Endodermal cell (in vitro differentiated cells): ENCODE results near the gene HMGXB3. TPM values are rescaled to one million over a fixed set of nuclear protein-coding genes. Genes with fewer than 3 reads are reported as not detected.

ENCODE experiments used
- DNase-seq: peaks from one replicate; pipeline ENCODE4 v3.0.0-alpha.2; 2017
- H3K27ac ChIP-seq: 2 replicates; pipeline ENCODE4 v1.5.1; 2013; ENCODE audit warnings: mild to moderate bottlenecking, low read depth, low read length, moderate library complexity
- H3K27me3 ChIP-seq: 2 replicates; pipeline ENCODE4 v1.6.1; 2013; ENCODE audit warnings: mild to moderate bottlenecking, low read length, moderate library complexity; ENCODE audit not compliant: insufficient read depth, control insufficient read depth, poor library complexity, severe bottlenecking
- H3K36me3 ChIP-seq: 2 replicates; pipeline ENCODE4 v1.7.0; 2013; ENCODE audit warnings: mild to moderate bottlenecking, low read length, moderate library complexity; ENCODE audit not compliant: control insufficient read depth, insufficient read depth
- H3K4me1 ChIP-seq: one replicate; pipeline ENCODE4 v1.7.0; 2013; ENCODE audit warnings: low read length; ENCODE audit not compliant: control insufficient read depth, insufficient read depth
- H3K4me3 ChIP-seq: 2 replicates; pipeline ENCODE4 v1.5.1; 2013; ENCODE audit warnings: mild to moderate bottlenecking, low read length, moderate library complexity
- H3K9ac ChIP-seq: 2 replicates; pipeline ENCODE4 v1.6.1; 2013; ENCODE audit warnings: mild to moderate bottlenecking, low read length, moderate library complexity; ENCODE audit not compliant: poor library complexity, severe bottlenecking; ENCODE audit errors: extremely low read depth
- H3K9me3 ChIP-seq: 2 replicates; pipeline ENCODE4 v1.6.1; 2013; ENCODE audit warnings: mild to moderate bottlenecking, low read length, moderate library complexity; ENCODE audit not compliant: control insufficient read depth
- H3K27ac Mint-ChIP-seq: 2 replicates; pipeline ENCODE4 v1.8.0; 2020; ENCODE audit warnings: mixed read lengths
- H3K27me3 Mint-ChIP-seq: 2 replicates; pipeline ENCODE4 v1.8.0; 2021; ENCODE audit warnings: mild to moderate bottlenecking, mixed read lengths; ENCODE audit not compliant: insufficient read depth
- H3K36me3 Mint-ChIP-seq: 2 replicates; pipeline ENCODE4 v1.8.0; 2020; ENCODE audit warnings: low read depth, mixed read lengths
- H3K4me1 Mint-ChIP-seq: 2 replicates; pipeline ENCODE4 v1.8.0; 2020; ENCODE audit warnings: mixed read lengths
- H3K4me3 Mint-ChIP-seq: 2 replicates; pipeline ENCODE4 v1.8.0; 2020; ENCODE audit warnings: mild to moderate bottlenecking, moderate library complexity, mixed read lengths
- H3K9me3 Mint-ChIP-seq: 2 replicates; pipeline ENCODE4 v1.8.0; 2020; ENCODE audit warnings: mild to moderate bottlenecking, mixed read lengths
- CTCF ChIP-seq: fragments of 200-600 bp; sonication (generic); conservative IDR thresholded peaks from 2 replicates; pipeline ENCODE4 v1.5.0; 2021; ENCODE audit warnings: antibody characterized with exemption, mild to moderate bottlenecking
- WGBS, 2 experiments: methylation state at CpG; one replicate each; pipeline versions ENCODE4 v1.1.5 to v1.1.7; 2013; ENCODE audit warnings: missing lambda C conversion rate in 2 of 2, mixed read lengths in 1 of 2; ENCODE audit not compliant: insufficient coverage in 1 of 2, insufficient read length in 1 of 2; 5-methylcytosine and 5-hydroxymethylcytosine counted together
- total RNA-seq, 2 donors: library from RNA; stranded (reverse); fragmentation: NEBNext Ultra II Directional in 1 of 2; extraction: Animal tissue kit (Norgen Biotek cat#: 25700) in 1 of 2; gene quantifications; 2 replicates in 1 of 2; 3 replicates in 1 of 2; pipeline ENCODE4 v1.2.1, GENCODE V29; 2021

The HMGXB3 gene
- total RNA-seq, 2 donors from 2014 or later: 41.0 to 43.5 TPM

- 88 to 91% methylated on average over 6 to 7 of the region's 7 CpGs for WGBS, 2 experiments
- no peak for TF ChIP-seq CTCF
- H3K36me3 Mint-ChIP-seq: no peaks in the 10 kb centered on the region
- Histone ChIP-seq H3K27me3 (peaks cover 11% of the 10 kb centered on the region), H3K9me3 (no peaks in the 10 kb centered on the region), H3K4me1 (peaks cover 19% of the 10 kb centered on the region), H3K27ac (no peak overlapping the region), H3K36me3 (no peaks in the 10 kb centered on the region), H3K9ac (no peak overlapping the region), H3K4me3 (no peak overlapping the region)
- H3K4me3 Mint-ChIP-seq: no peak overlapping the region
- H3K27me3 Mint-ChIP-seq: peaks cover 16% of the 10 kb centered on the region
- no peak for DNase-seq
- no peak overlapping the region for H3K27ac Mint-ChIP-seq
- peaks cover 19% of the 10 kb centered on the region for H3K4me1 Mint-ChIP-seq
- no peaks in the 10 kb centered on the region for H3K9me3 Mint-ChIP-seq
Measured at GRCh38 chr5:150085191-150085912, 84.8 kb downstream of the HMGXB3 start.

GRCh38 chr5:150085950-150086715, 85.6 kb downstream of the HMGXB3 start, which contains the start of gene CSF1R:
CSF1R (minus strand) TSS chr5:150086554; CDS start chr5:150086427, 127 bp downstream.
- peak; percentile 36 for DNase-seq
- no peak within 1 kb of the TSS for H3K9ac ChIP-seq
- H3K27ac ChIP-seq: no peak within 1 kb of the TSS
- TF ChIP-seq CTCF: no peak
- no peaks in the 10 kb centered on the region for H3K36me3 ChIP-seq
- no peaks in the 10 kb centered on the region for H3K9me3 ChIP-seq
- Mint-ChIP-seq H3K4me1 (peaks cover 19% of the 10 kb centered on the region), H3K36me3 (no peaks in the 10 kb centered on the region), H3K9me3 (no peaks in the 10 kb centered on the region), H3K4me3 (no peak within 1 kb of the TSS), H3K27ac (peak within 1 kb of the TSS; percentile 66), H3K27me3 (peaks cover 19% of the 10 kb centered on the region)
- H3K27me3 ChIP-seq: peaks cover 16% of the 10 kb centered on the region
- no peak within 1 kb of the TSS for H3K4me3 ChIP-seq
- H3K4me1 ChIP-seq: peaks cover 19% of the 10 kb centered on the region
- 89 to 95% methylated on average over 6 to 9 of the region's 9 CpGs for WGBS, 2 experiments

GRCh38 chr5:150092159-150092787, 91.7 kb downstream of the HMGXB3 start:
- H3K4me3 ChIP-seq: no peak overlapping the region
- no peaks in the 10 kb centered on the region for H3K4me1 ChIP-seq
- Mint-ChIP-seq H3K9me3 (no peaks in the 10 kb centered on the region), H3K4me1 (no peaks in the 10 kb centered on the region), H3K27ac (no peak overlapping the region), H3K4me3 (no peak overlapping the region), H3K36me3 (no peaks in the 10 kb centered on the region), H3K27me3 (peaks cover 29% of the 10 kb centered on the region)
- 90 to 94% methylated on average over 2 to 3 of the region's 3 CpGs for WGBS, 2 experiments
- TF ChIP-seq CTCF: no peak
- no peaks in the 10 kb centered on the region for H3K36me3 ChIP-seq
- H3K9me3 ChIP-seq: no peaks in the 10 kb centered on the region
- H3K27ac ChIP-seq: no peak overlapping the region
- no peak overlapping the region for H3K9ac ChIP-seq
- no peak for DNase-seq
- H3K27me3 ChIP-seq: peaks cover 31% of the 10 kb centered on the region
